ENCODE data around the gene LCNL1.

- TF ChIP-seq POLR2A (IDR thresholded peaks at IDR 0.05), result no peak
- TF ChIP-seq POLR2AphosphoS5 (IDR thresholded peaks at IDR 0.05), result no peak
These were observed 19.0 kb upstream of the LCNL1 start for GRCh38 chr9:136963751-136964150.

Measured in prostate gland (tissue), 1 donor.